Endothelial cell of umbilical vein (primary cell): Measurements from ENCODE around the gene CYP26A1. TPM values are rescaled to one million over a fixed set of nuclear protein-coding genes. Genes with fewer than 3 reads are reported as not detected.

ENCODE experiments used
- BruUV-seq: library from RNA; stranded (reverse); fragments of 400-500 nt; replicated peaks from 2 replicates; lab custom pipeline; 2021; lab: Mats Ljungman, UMichigan
- CTCF ChIA-PET: fragments of 300-600, 350-600 bp; sonication (Branson Sonifier 250); formaldehyde crosslinking; loops from one replicate; lab custom pipeline; 2021; ENCODE audit warnings: antibody characterized with exemption, inconsistent platforms; lab: Charles Lee
- POLR2A ChIA-PET: fragments of 300-600, 350-600 bp; sonication (Branson Sonifier 250); formaldehyde crosslinking; loops from one replicate; lab custom pipeline; 2021; ENCODE audit warnings: antibody characterized with exemption, inconsistent platforms; lab: Charles Lee
- DNase-seq: peaks from one replicate; pipeline ENCODE4 v3.0.0-alpha.2; 2011; ENCODE audit warnings: low read depth, low spot score
- FAIRE-seq: peaks from 2 replicates; lab custom pipeline; 2011; peaks lifted over from hg19 to GRCh38; lab: Jason Lieb, UNC
- H2AFZ ChIP-seq: 2 replicates; pipeline ENCODE4 v1.6.0; 2012; ENCODE audit warnings: low read depth, low read length, control low read depth, inconsistent platforms
- H3K27ac ChIP-seq: 2 replicates; pipeline ENCODE4 v1.5.1; 2011; ENCODE audit warnings: low read depth, mild to moderate bottlenecking, control low read depth, low read length, moderate library complexity; ENCODE audit not compliant: insufficient read depth
- H3K27me3 ChIP-seq, 2 experiments: 2 replicates each; pipeline versions ENCODE4 v1.6.0 to v1.6.1; 2011; ENCODE audit warnings: low read length in 2 of 2, mixed read lengths in 1 of 2; ENCODE audit not compliant: control insufficient read depth in 2 of 2, insufficient read depth in 2 of 2
- H3K36me3 ChIP-seq, 2 experiments: 2 replicates in 1 of 2; 3 replicates in 1 of 2; pipeline ENCODE4 v1.5.1; 2011; ENCODE audit warnings: low read length in 2 of 2, mild to moderate bottlenecking in 1 of 2, moderate library complexity in 1 of 2; ENCODE audit not compliant: control insufficient read depth in 2 of 2, insufficient read depth in 2 of 2; ENCODE audit errors: extremely low read depth in 1 of 2
- H3K4me1 ChIP-seq: 3 replicates; pipeline ENCODE4 v1.5.1; 2011; ENCODE audit warnings: mild to moderate bottlenecking, low read length; ENCODE audit not compliant: control insufficient read depth, insufficient read depth; ENCODE audit errors: extremely low read depth
- H3K4me2 ChIP-seq: 2 replicates; pipeline ENCODE4 v1.6.1; 2011; ENCODE audit warnings: low read length, control low read depth, mixed read lengths; ENCODE audit not compliant: insufficient read depth
- H3K4me3 ChIP-seq, 3 experiments: fragments of 200-600 bp in 1 of 3; sonication (generic), shearing (Covaris generic) in 1 of 3; replicated peaks in 1 of 3; 2 replicates each; pipeline ENCODE4 v1.5.1; 2011 to 2016; ENCODE audit warnings: control low read depth in 3 of 3, low read length in 3 of 3, mild to moderate bottlenecking in 2 of 3, inconsistent platforms in 1 of 3, low read depth in 1 of 3, moderate library complexity in 1 of 3; ENCODE audit not compliant: insufficient read depth in 1 of 3
- H3K79me2 ChIP-seq: 2 replicates; pipeline ENCODE4 v1.6.0; 2012; ENCODE audit warnings: low read length, inconsistent platforms; ENCODE audit not compliant: control insufficient read depth, insufficient read depth
- H3K9ac ChIP-seq: replicated peaks from 2 replicates; pipeline ENCODE3; 2011; ENCODE audit warnings: low read length, control low read depth; ENCODE audit not compliant: insufficient read depth; ENCODE audit errors: extremely low read depth
- H3K9me1 ChIP-seq: replicated peaks from 3 replicates; pipeline ENCODE4 v1.6.0; 2011; ENCODE audit warnings: mild to moderate bottlenecking, low read length; ENCODE audit not compliant: control insufficient read depth, insufficient read depth; ENCODE audit errors: extremely low read depth
- H3K9me3 ChIP-seq: replicated peaks from 2 replicates; pipeline ENCODE4 v1.5.1; 2012; ENCODE audit warnings: low read length, inconsistent platforms; ENCODE audit not compliant: control insufficient read depth, insufficient read depth
- H4K20me1 ChIP-seq: replicated peaks from 2 replicates; pipeline ENCODE3; 2011; ENCODE audit warnings: mild to moderate bottlenecking, low read length; ENCODE audit not compliant: control insufficient read depth, insufficient read depth; ENCODE audit errors: extremely low read depth
- EZH2 ChIP-seq: IDR thresholded peaks from 2 replicates; pipeline ENCODE4 v1.6.1; 2012; ENCODE audit warnings: borderline replicate concordance, low read depth, mild to moderate bottlenecking, moderate library complexity, low read length, inconsistent platforms; ENCODE audit not compliant: severe bottlenecking
- dilution Hi-C: fragments of 300-500 bp; cut with MboI; formaldehyde crosslinking; loops from one replicate; pipeline ENCODE4 v1.15.0; 2019; ENCODE audit warnings: low sequenced_read_pairs; ENCODE audit not compliant: extremely low pct_ligation_motif_present
- intact Hi-C: fragments of 100-400 bp; cut with micrococcal nuclease; formaldehyde crosslinking; loops from one replicate; pipeline ENCODE4 v1.10.0; 2022
- polyA plus RNA-seq, 4 experiments: library from polyadenylated mRNA; depleted of rRNA in 3 of 4; stranded (reverse) in 3 of 4; unstranded in 1 of 4; fragments of >200 nt; gene quantifications; 2 replicates each; pipeline versions ENCODE4 v1.2.1 to v1.2.3, GENCODE V29; 2011 to 2012; ENCODE audit warnings: missing spikeins in 1 of 4
- total RNA-seq: library from RNA; stranded (reverse); gene quantifications from 2 replicates; pipeline ENCODE4 v1.2.3, GENCODE V29; 2021
- TF ChIP-seq, protein P1 (sequence below), 2 donors: IDR thresholded peaks; 1 replicate in 1 of 2; 2 replicates in 1 of 2; pipeline ENCODE4 v1.5.1; 2011; ENCODE audit warnings: low read length in 2 of 2, mild to moderate bottlenecking in 2 of 2, moderate library complexity in 2 of 2, control low read depth in 1 of 2, inconsistent platforms in 1 of 2, low read depth in 1 of 2; ENCODE audit not compliant: insufficient read depth in 1 of 2; ENCODE audit errors: extremely low read depth in 1 of 2

Gene CYP26A1
- total and polyA plus RNA-seq, 2 donors (not counting 3 experiments of a cell fraction or from before 2014, with no cell fraction given), result 0.95 to 4.4 TPM

DNA sequence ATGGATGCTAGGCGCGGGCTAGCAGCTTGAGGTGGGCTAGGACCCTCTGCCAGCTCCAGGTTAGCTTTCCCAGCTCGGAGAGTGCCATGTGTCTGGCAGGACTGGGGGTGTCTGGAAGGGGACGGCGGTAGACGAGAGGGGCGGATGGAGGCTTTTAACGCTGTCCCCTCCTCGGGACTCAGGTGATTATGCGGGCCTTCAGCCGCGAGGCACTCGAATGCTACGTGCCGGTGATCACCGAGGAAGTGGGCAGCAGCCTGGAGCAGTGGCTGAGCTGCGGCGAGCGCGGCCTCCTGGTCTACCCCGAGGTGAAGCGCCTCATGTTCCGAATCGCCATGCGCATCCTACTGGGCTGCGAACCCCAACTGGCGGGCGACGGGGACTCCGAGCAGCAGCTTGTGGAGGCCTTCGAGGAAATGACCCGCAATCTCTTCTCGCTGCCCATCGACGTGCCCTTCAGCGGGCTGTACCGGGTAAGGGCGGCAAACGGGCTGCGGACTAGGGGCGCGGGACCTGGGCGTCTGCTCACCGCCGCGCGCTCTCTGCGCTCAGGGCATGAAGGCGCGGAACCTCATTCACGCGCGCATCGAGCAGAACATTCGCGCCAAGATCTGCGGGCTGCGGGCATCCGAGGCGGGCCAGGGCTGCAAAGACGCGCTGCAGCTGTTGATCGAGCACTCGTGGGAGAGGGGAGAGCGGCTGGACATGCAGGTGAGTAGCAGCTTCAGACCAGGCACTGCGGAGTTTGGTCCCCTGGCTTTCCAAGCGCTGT is 1.1 kb downstream of the CYP26A1 start:
- H3K27ac ChIP-seq, result no peak overlapping the region
- H3K4me2 ChIP-seq, result no peak overlapping the region
- no peaks in the 10 kb centered on the region for H3K79me2 ChIP-seq
- dilution Hi-C loops (no loop called here), intact Hi-C loops (no loop called here)
- H3K9me3 ChIP-seq, result no peaks in the 10 kb centered on the region
- H3K9ac ChIP-seq, result no peak overlapping the region
- FAIRE-seq (no peak), DNase-seq (no peak)
- H4K20me1 ChIP-seq, result peaks cover 3% of the 10 kb centered on the region
- H3K4me1 ChIP-seq, result peaks cover 23% of the 10 kb centered on the region
- no TSS peak for BruUV-seq
- no peak overlapping the region for H2AFZ ChIP-seq
- ChIA-PET POLR2A (no interaction called here), CTCF (interaction anchor here (0.7 kb wide), 1 partner anchor 435 kb away, joined by 3 read pairs; no protein-coding TSS in a partner anchor)
- no peaks in the 10 kb centered on the region for H3K36me3 ChIP-seq
- no peak overlapping the region for H3K4me3 ChIP-seq
- H3K9me1 ChIP-seq, result no peaks in the 10 kb centered on the region
- TF ChIP-seq, protein P1, sequence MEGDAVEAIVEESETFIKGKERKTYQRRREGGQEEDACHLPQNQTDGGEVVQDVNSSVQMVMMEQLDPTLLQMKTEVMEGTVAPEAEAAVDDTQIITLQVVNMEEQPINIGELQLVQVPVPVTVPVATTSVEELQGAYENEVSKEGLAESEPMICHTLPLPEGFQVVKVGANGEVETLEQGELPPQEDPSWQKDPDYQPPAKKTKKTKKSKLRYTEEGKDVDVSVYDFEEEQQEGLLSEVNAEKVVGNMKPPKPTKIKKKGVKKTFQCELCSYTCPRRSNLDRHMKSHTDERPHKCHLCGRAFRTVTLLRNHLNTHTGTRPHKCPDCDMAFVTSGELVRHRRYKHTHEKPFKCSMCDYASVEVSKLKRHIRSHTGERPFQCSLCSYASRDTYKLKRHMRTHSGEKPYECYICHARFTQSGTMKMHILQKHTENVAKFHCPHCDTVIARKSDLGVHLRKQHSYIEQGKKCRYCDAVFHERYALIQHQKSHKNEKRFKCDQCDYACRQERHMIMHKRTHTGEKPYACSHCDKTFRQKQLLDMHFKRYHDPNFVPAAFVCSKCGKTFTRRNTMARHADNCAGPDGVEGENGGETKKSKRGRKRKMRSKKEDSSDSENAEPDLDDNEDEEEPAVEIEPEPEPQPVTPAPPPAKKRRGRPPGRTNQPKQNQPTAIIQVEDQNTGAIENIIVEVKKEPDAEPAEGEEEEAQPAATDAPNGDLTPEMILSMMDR (IDR thresholded peaks at IDR 0.05; ENCODE audit: extremely low read depth in 1 of 2, insufficient read depth in 1 of 2, low read depth in 1 of 2, low read length in 2 of 2), result no peak
- peak; percentile 88 for TF ChIP-seq EZH2
- H3K27me3 ChIP-seq, result peaks cover 41 to 58% of the 10 kb centered on the region in 2 experiments
